ENCODE results near the gene OBP2B. TPM values are rescaled to one million over a fixed set of nuclear protein-coding genes. Genes with fewer than 3 reads are reported as not detected.
"Not testable (repeated sequence)": the region's sequence is repeated elsewhere in the genome, so short reads cannot be mapped to it uniquely, and the experiment has no call there.

The OBP2B gene
- total RNA-seq, 1 experiment from 2014 or later: not detected

- Histone ChIP-seq H3K9me3 (ENCODE audit: control insufficient read depth, insufficient read depth, low read depth, low read length) (no peaks in the 10 kb centered on the region), H3K36me3 (ENCODE audit: control insufficient read depth, insufficient read depth, low read length) (no peaks in the 10 kb centered on the region), H3K27me3 (ENCODE audit: control insufficient read depth, insufficient read depth, low read length) (no peaks in the 10 kb centered on the region), H3K4me3 (ENCODE audit: low read depth in 2 of 2, low read length in 2 of 2) (no peak overlapping the region), H3K27ac (ENCODE audit: low read length) (no peak overlapping the region), H3K4me1 (ENCODE audit: control insufficient read depth, insufficient read depth, low read length) (no peaks in the 10 kb centered on the region)
- BruUV-seq (replicated peaks): no TSS peak
- intact Hi-C loops (cut with micrococcal nuclease; ENCODE audit: unreplicated experiment): no loop called here
- DNase-seq (ENCODE audit: low read depth, low spot score) (no peak), ATAC-seq (no peak)
- CTCF ChIA-PET: no interaction called here
- in situ Hi-C loops (cut with HindIII; ENCODE audit: low pct_unique_long_range_greater_than_20kb, low sequenced_read_pairs): no loop called here
- POLR2A ChIA-PET: no interaction called here
- TF ChIP-seq SIN3A (IDR thresholded peaks at IDR 0.05; ENCODE audit: borderline replicate concordance, insufficient read depth, low read depth, low read length) (no peak), POLR2AphosphoS5 (IDR thresholded peaks at IDR 0.05; ENCODE audit: low read depth, low read length) (no peak), REST (IDR thresholded peaks at IDR 0.05; ENCODE audit: insufficient read depth in 1 of 2, low read depth in 2 of 2, low read length in 1 of 2) (no peak), TCF7L2 (IDR thresholded peaks at IDR 0.05; ENCODE audit: low read depth, low read length) (no peak), CTCF (IDR thresholded peaks at IDR 0.05) (no peak)
Observed at GRCh38 chr9:133234577-133235322, 25.7 kb upstream of the OBP2B start.

GRCh38 chr9:133233681-133234432 lies 24.8 kb upstream of the OBP2B start:
- POLR2A ChIA-PET: no interaction called here
- in situ Hi-C loops (cut with HindIII; ENCODE audit: low pct_unique_long_range_greater_than_20kb, low sequenced_read_pairs): no loop called here
- no peaks in the 10 kb centered on the region for H3K27me3 ChIP-seq (ENCODE audit: control insufficient read depth, insufficient read depth, low read length)
- no peak overlapping the region for H3K27ac ChIP-seq (ENCODE audit: low read length)
- ATAC-seq: no peak
- intact Hi-C loops (cut with micrococcal nuclease; ENCODE audit: unreplicated experiment): no loop called here
- TF ChIP-seq POLR2AphosphoS5 (IDR thresholded peaks at IDR 0.05; ENCODE audit: low read depth, low read length): no peak
- TF ChIP-seq CTCF (IDR thresholded peaks at IDR 0.05): no peak
- no peaks in the 10 kb centered on the region for H3K36me3 ChIP-seq (ENCODE audit: control insufficient read depth, insufficient read depth, low read length)
- BruUV-seq (replicated peaks): no TSS peak
- no peaks in the 10 kb centered on the region for H3K9me3 ChIP-seq (ENCODE audit: control insufficient read depth, insufficient read depth, low read depth, low read length)
- CTCF ChIA-PET: no interaction called here
- no peak for DNase-seq (ENCODE audit: low read depth, low spot score)
- H3K4me3 ChIP-seq (ENCODE audit: low read depth in 2 of 2, low read length in 2 of 2): no peak overlapping the region
- H3K4me1 ChIP-seq (ENCODE audit: control insufficient read depth, insufficient read depth, low read length): no peaks in the 10 kb centered on the region

- H3K27ac ChIP-seq (ENCODE audit: low read length); H3K9me3 ChIP-seq (ENCODE audit: control insufficient read depth, insufficient read depth, low read depth, low read length); H3K36me3 ChIP-seq (ENCODE audit: control insufficient read depth, insufficient read depth, low read length); ATAC-seq; DNase-seq (ENCODE audit: low read depth, low spot score); H3K4me1 ChIP-seq (ENCODE audit: control insufficient read depth, insufficient read depth, low read length); H3K4me3 ChIP-seq (ENCODE audit: low read depth in 2 of 2, low read length in 2 of 2); BruUV-seq (replicated peaks); CTCF ChIA-PET; H3K27me3 ChIP-seq (ENCODE audit: control insufficient read depth, insufficient read depth, low read length); in situ Hi-C loops (cut with HindIII; ENCODE audit: low pct_unique_long_range_greater_than_20kb, low sequenced_read_pairs); POLR2A ChIA-PET; intact Hi-C loops (cut with micrococcal nuclease; ENCODE audit: unreplicated experiment): not testable (repeated sequence)
Observed at GRCh38 chr9:133231934-133232568, 23.0 kb upstream of the OBP2B start.

- POLR2A ChIA-PET; H3K9me3 ChIP-seq (ENCODE audit: control insufficient read depth, insufficient read depth, low read depth, low read length); H3K4me1 ChIP-seq (ENCODE audit: control insufficient read depth, insufficient read depth, low read length); H3K4me3 ChIP-seq (ENCODE audit: low read depth in 2 of 2, low read length in 2 of 2); H3K27ac ChIP-seq (ENCODE audit: low read length); ATAC-seq; H3K27me3 ChIP-seq (ENCODE audit: control insufficient read depth, insufficient read depth, low read length); DNase-seq (ENCODE audit: low read depth, low spot score); intact Hi-C loops (cut with micrococcal nuclease; ENCODE audit: unreplicated experiment); BruUV-seq (replicated peaks); H3K36me3 ChIP-seq (ENCODE audit: control insufficient read depth, insufficient read depth, low read length); in situ Hi-C loops (cut with HindIII; ENCODE audit: low pct_unique_long_range_greater_than_20kb, low sequenced_read_pairs): not testable (repeated sequence)
- CTCF ChIA-PET: interaction anchor here (0.7 kb wide), 1 partner anchor 42 kb away, joined by 3 read pairs; no protein-coding TSS in a partner anchor
Observed at GRCh38 chr9:133230514-133230913, 21.5 kb upstream of the OBP2B start.

Measured in Panc1 (cell line).